Measurements from ENCODE around the gene PPP4R4.

DNA sequence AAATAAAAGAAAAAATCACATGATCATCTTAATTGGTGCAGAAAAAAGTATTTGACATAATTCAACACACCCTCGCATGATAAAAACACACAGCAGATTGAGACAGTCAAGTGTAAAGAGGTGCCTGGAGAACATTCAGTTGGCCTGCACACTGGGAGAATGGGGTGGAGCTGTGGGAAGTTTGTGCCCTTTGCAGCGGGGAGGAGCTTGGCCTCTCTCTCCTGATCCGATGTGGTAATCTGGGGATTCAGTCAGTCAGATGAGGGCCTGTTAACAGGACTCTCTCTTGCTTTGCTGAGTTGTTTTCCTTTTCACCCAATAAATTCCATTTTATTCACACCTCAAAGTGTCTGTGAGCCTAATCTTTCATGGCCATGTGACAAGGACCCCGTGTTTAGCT lies 143.1 kb downstream of the PPP4R4 start:
- no peak for TF ChIP-seq POLR2AphosphoS5 (IDR thresholded peaks at IDR 0.05)
- no peak for TF ChIP-seq CTCF (IDR thresholded peaks at IDR 0.05; ENCODE audit: poor library complexity, severe bottlenecking)
- no peak for TF ChIP-seq EZH2 (IDR thresholded peaks at IDR 0.05; ENCODE audit: borderline replicate concordance, insufficient read depth, low read length, poor library complexity, severe bottlenecking)
- no peak for TF ChIP-seq EP300 (conservative IDR thresholded peaks at IDR 0.05; ENCODE audit: poor library complexity, severe bottlenecking)
